DOHH2 (cell line): ENCODE data around the gene CACNA1E.

Experiments
- CTCF ChIP-seq: fragments of 200-600 bp; sonication (generic); IDR thresholded peaks from one replicate; pipeline ENCODE4 v1.5.1; 2014; ENCODE audit warnings: antibody characterized with exemption, mild to moderate bottlenecking, low read depth, low read length; ENCODE audit not compliant: poor library complexity, severe bottlenecking
- EZH2phosphoT487 ChIP-seq: fragments of 200-600 bp; sonication (generic); IDR thresholded peaks from 2 replicates; pipeline ENCODE4 v1.6.1; 2017; ENCODE audit warnings: borderline replicate concordance, mild to moderate bottlenecking, antibody characterized with exemption, low read length, moderate library complexity, mixed read lengths

- TF ChIP-seq CTCF: no peak
- no peak for TF ChIP-seq EZH2phosphoT487
These were observed 45.3 kb upstream of the CACNA1E start for GRCh38 chr1:181438013-181438412.
